PFSK-1 (cell line): ENCODE data around the gene MAPK8IP3.

Experiments used
- FOXP2 ChIP-seq: optimal IDR thresholded peaks from 2 replicates; pipeline ENCODE3; 2011; ENCODE audit warnings: borderline replicate concordance, control low read depth, inconsistent platforms; ENCODE audit not compliant: insufficient read depth; ENCODE audit errors: extremely low read length, extremely low read depth
- POLR2AphosphoS5 ChIP-seq: IDR thresholded peaks from 2 replicates; pipeline ENCODE4 v1.6.1; 2012; ENCODE audit warnings: low read depth, mild to moderate bottlenecking, control low read depth, low read length, moderate library complexity
- REST ChIP-seq, 2 experiments: IDR thresholded peaks; 2 replicates each; pipeline versions ENCODE4 v1.6.1 to v1.8.0; 2011 to 2012; ENCODE audit warnings: low read depth in 2 of 2, low read length in 2 of 2, control low read depth in 1 of 2, inconsistent platforms in 1 of 2, mild to moderate bottlenecking in 1 of 2, moderate library complexity in 1 of 2; ENCODE audit not compliant: insufficient read depth in 1 of 2
- SIN3A ChIP-seq: IDR thresholded peaks from 2 replicates; pipeline ENCODE4 v1.6.1; 2012; ENCODE audit warnings: mild to moderate bottlenecking, low read length, moderate library complexity, borderline replicate concordance; ENCODE audit not compliant: insufficient read depth
- TAF1 ChIP-seq: IDR thresholded peaks from 2 replicates; pipeline ENCODE4 v1.6.1; 2012; ENCODE audit warnings: low read length, control low read depth, borderline replicate concordance; ENCODE audit not compliant: insufficient read depth

The MAPK8IP3 gene

GRCh38 chr16:1758923-1759322 is 52.9 kb downstream of the MAPK8IP3 start:
- no peak for TF ChIP-seq TAF1
- TF ChIP-seq REST (IDR thresholded peaks at IDR 0.05; ENCODE audit: insufficient read depth in 1 of 2, low read depth in 2 of 2, low read length in 2 of 2), result no peak
- TF ChIP-seq SIN3A, result no peak
- TF ChIP-seq FOXP2, result no peak
- TF ChIP-seq POLR2AphosphoS5, result no peak

GRCh38 chr16:1759511-1759910 is 53.5 kb downstream of the MAPK8IP3 start:
- TF ChIP-seq POLR2AphosphoS5 (no peak), REST (IDR thresholded peaks at IDR 0.05; ENCODE audit: insufficient read depth in 1 of 2, low read depth in 2 of 2, low read length in 2 of 2) (no peak), SIN3A (no peak), FOXP2 (no peak), TAF1 (no peak)

- TF ChIP-seq POLR2AphosphoS5 (no peak; the same call in 1 of the 2 replicates), TAF1 (no peak), REST (IDR thresholded peaks at IDR 0.05; ENCODE audit: insufficient read depth in 1 of 2, low read depth in 2 of 2, low read length in 2 of 2) (no peak), SIN3A (no peak), FOXP2 (no peak)
Measured at GRCh38 chr16:1760911-1761310, 54.9 kb downstream of the MAPK8IP3 start.

GRCh38 chr16:1761751-1762150 is 55.8 kb downstream of the MAPK8IP3 start:
- TF ChIP-seq REST (IDR thresholded peaks at IDR 0.05; ENCODE audit: insufficient read depth in 1 of 2, low read depth in 2 of 2, low read length in 2 of 2), result no peak
- no peak for TF ChIP-seq FOXP2
- TF ChIP-seq SIN3A, result no peak
- no peak for TF ChIP-seq TAF1
- no peak; the same call in 1 of the 2 replicates for TF ChIP-seq POLR2AphosphoS5

GRCh38 chr16:1762196-1762878 is 56.3 kb downstream of the MAPK8IP3 start:
- no peak for TF ChIP-seq SIN3A
- TF ChIP-seq TAF1, result no peak
- no peak for TF ChIP-seq REST (IDR thresholded peaks at IDR 0.05; ENCODE audit: insufficient read depth in 1 of 2, low read depth in 2 of 2, low read length in 2 of 2)
- no peak for TF ChIP-seq FOXP2
- no peak; the same call in 1 of the 2 replicates for TF ChIP-seq POLR2AphosphoS5
